H1 (cell line): ENCODE measurements around the gene RPP30. TPM values are rescaled to one million over a fixed set of nuclear protein-coding genes. Genes with fewer than 3 reads are reported as not detected.

ENCODE experiments used
- CTCF ChIA-PET: fragments of 300-600 bp; sonication (Branson Sonifier 250); formaldehyde crosslinking; loops from one replicate; lab custom pipeline; 2021; ENCODE audit not compliant: partially characterized antibody; lab: Charles Lee
- POLR2A ChIA-PET: fragments of 300-600 bp; sonication (Branson Sonifier 250); formaldehyde crosslinking; loops from one replicate; lab custom pipeline; 2021; ENCODE audit warnings: inconsistent platforms; ENCODE audit not compliant: partially characterized antibody; lab: Charles Lee
- DNase-seq, 2 experiments: peaks; one replicate each; pipeline versions ENCODE4 v3.0.0 to v3.0.0-alpha.2; 2010 to 2022; ENCODE audit warnings: low spot score in 2 of 2, low read depth in 1 of 2, mixed read lengths in 1 of 2
- FAIRE-seq: peaks from 2 replicates; lab custom pipeline; 2011; peaks lifted over from hg19 to GRCh38; lab: Jason Lieb, UNC
- H2AFZ ChIP-seq: 2 replicates; pipeline ENCODE4 v1.8.1; 2012; ENCODE audit warnings: low read length, inconsistent platforms
- H2AK5ac ChIP-seq: 2 replicates; pipeline ENCODE4 v1.6.1; 2013; ENCODE audit warnings: low read depth, low read length
- H2BK120ac ChIP-seq: replicated peaks from 2 replicates; pipeline ENCODE3; 2013; ENCODE audit warnings: low read depth, low read length, inconsistent platforms
- H2BK12ac ChIP-seq: 2 replicates; pipeline ENCODE4 v1.6.1; 2013; ENCODE audit warnings: low read depth, low read length
- H2BK15ac ChIP-seq: 2 replicates; pipeline ENCODE4 v1.6.1; 2013; ENCODE audit warnings: low read length
- H2BK20ac ChIP-seq: 2 replicates; pipeline ENCODE4 v1.6.1; 2013; ENCODE audit warnings: low read length
- H2BK5ac ChIP-seq: 2 replicates; pipeline ENCODE4 v1.6.1; 2013; ENCODE audit warnings: low read depth, low read length
- H3K14ac ChIP-seq: 2 replicates; pipeline ENCODE4 v1.6.1; 2013; ENCODE audit warnings: inconsistent platforms; ENCODE audit not compliant: insufficient read length
- H3K18ac ChIP-seq: 2 replicates; pipeline ENCODE4 v1.6.1; 2013; ENCODE audit warnings: low read length; ENCODE audit errors: extremely low read depth
- H3K23ac ChIP-seq: 2 replicates; pipeline ENCODE4 v1.6.1; 2013; ENCODE audit warnings: inconsistent platforms; ENCODE audit not compliant: insufficient read length
- H3K23me2 ChIP-seq: 2 replicates; pipeline ENCODE4 v1.6.1; 2013; ENCODE audit warnings: low read depth, low read length
- H3K27ac ChIP-seq: 2 replicates; pipeline ENCODE4 v1.6.1; 2011; ENCODE audit warnings: low read depth, low read length, inconsistent platforms
- H3K27me3 ChIP-seq, 4 experiments: replicated peaks in 1 of 4; 1 replicate in 1 of 4; 2 replicates in 3 of 4; pipeline versions ENCODE4 v1.6.1 to v1.8.1; 2011 to 2013; ENCODE audit warnings: low read length in 3 of 4, mild to moderate bottlenecking in 3 of 4, inconsistent platforms in 2 of 4, mixed read lengths in 2 of 4, moderate library complexity in 1 of 4; ENCODE audit not compliant: control insufficient read depth in 3 of 4, insufficient read depth in 3 of 4; ENCODE audit errors: extremely low read depth in 1 of 4
- H3K36me3 ChIP-seq, 4 experiments: 2 replicates each; pipeline versions ENCODE4 v1.6.1 to v1.8.1; 2011 to 2013; ENCODE audit warnings: mild to moderate bottlenecking in 4 of 4, low read length in 3 of 4, moderate library complexity in 2 of 4, control low read depth in 1 of 4, inconsistent platforms in 1 of 4; ENCODE audit not compliant: insufficient read depth in 4 of 4, control insufficient read depth in 2 of 4
- H3K4ac ChIP-seq: replicated peaks from 2 replicates; pipeline ENCODE3; 2013; ENCODE audit warnings: low read length, low read depth, mixed read lengths, inconsistent platforms; ENCODE audit not compliant: insufficient read length
- H3K4me1 ChIP-seq, 4 experiments: replicated peaks in 1 of 4; 1 replicate in 1 of 4; 2 replicates in 3 of 4; pipeline versions ENCODE4 v1.6.1 to v1.8.1; 2011 to 2013; ENCODE audit warnings: low read length in 3 of 4, inconsistent platforms in 2 of 4, mixed read lengths in 1 of 4; ENCODE audit not compliant: insufficient read depth in 4 of 4, control insufficient read depth in 3 of 4
- H3K4me2 ChIP-seq, 2 experiments: 2 replicates each; pipeline versions ENCODE4 v1.6.1 to v1.8.1; 2011 to 2013; ENCODE audit warnings: low read depth in 2 of 2, low read length in 2 of 2, control low read depth in 1 of 2, inconsistent platforms in 1 of 2, mild to moderate bottlenecking in 1 of 2; ENCODE audit not compliant: insufficient read depth in 1 of 2
- H3K4me3 ChIP-seq, 4 experiments: fragments of 200-600, 300-600 bp in 1 of 4; sonication (generic), shearing (Covaris generic), sonication (Bioruptor Twin) in 1 of 4; 2 replicates each; pipeline versions ENCODE4 v1.5.1 to v1.8.1; 2011 to 2016; ENCODE audit warnings: low read length in 4 of 4, low read depth in 3 of 4, control low read depth in 2 of 4, inconsistent platforms in 2 of 4, mild to moderate bottlenecking in 2 of 4, mixed read lengths in 1 of 4, moderate library complexity in 1 of 4; ENCODE audit not compliant: insufficient read depth in 2 of 4; ENCODE audit errors: extremely low read depth in 1 of 4
- H3K56ac ChIP-seq: replicated peaks from 2 replicates; pipeline ENCODE3; 2013; ENCODE audit warnings: low read depth, mild to moderate bottlenecking, mixed read lengths, low read length, inconsistent platforms; ENCODE audit not compliant: insufficient read length
- H3K79me1 ChIP-seq: 2 replicates; pipeline ENCODE4 v1.6.1; 2013; ENCODE audit warnings: low read depth, low read length, control low read depth
- H3K79me2 ChIP-seq, 2 experiments: 2 replicates each; pipeline versions ENCODE4 v1.6.1 to v1.8.1; 2012 to 2013; ENCODE audit warnings: low read length in 2 of 2, mild to moderate bottlenecking in 2 of 2, inconsistent platforms in 1 of 2; ENCODE audit not compliant: insufficient read depth in 2 of 2, control insufficient read depth in 1 of 2
- H3K9ac ChIP-seq, 4 experiments: replicated peaks in 1 of 4; 1 replicate in 1 of 4; 2 replicates in 3 of 4; pipeline versions ENCODE4 v1.6.1 to v1.8.1; 2011 to 2013; ENCODE audit warnings: low read depth in 3 of 4, low read length in 3 of 4, control low read depth in 2 of 4, mild to moderate bottlenecking in 2 of 4, moderate library complexity in 2 of 4, inconsistent platforms in 1 of 4; ENCODE audit errors: extremely low read depth in 1 of 4
- H3K9me3 ChIP-seq, 2 experiments: 2 replicates each; pipeline versions ENCODE4 v1.6.1 to v1.8.1; 2012 to 2013; ENCODE audit warnings: mild to moderate bottlenecking in 2 of 2, moderate library complexity in 2 of 2, control low read depth in 1 of 2, inconsistent platforms in 1 of 2, low read depth in 1 of 2, low read length in 1 of 2, mixed read lengths in 1 of 2; ENCODE audit not compliant: insufficient read depth in 2 of 2
- H4K20me1 ChIP-seq, 2 experiments: replicated peaks in 1 of 2; 2 replicates each; pipeline versions ENCODE3 to v1.8.1; 2011 to 2013; ENCODE audit warnings: inconsistent platforms in 2 of 2, low read length in 2 of 2, mild to moderate bottlenecking in 1 of 2; ENCODE audit not compliant: insufficient read depth in 2 of 2, control insufficient read depth in 1 of 2
- H4K5ac ChIP-seq: 2 replicates; pipeline ENCODE4 v1.6.1; 2013; ENCODE audit warnings: low read length, low read depth, mixed read lengths, inconsistent platforms; ENCODE audit not compliant: insufficient read length
- H4K8ac ChIP-seq: 2 replicates; pipeline ENCODE4 v1.8.0; 2013; ENCODE audit warnings: mild to moderate bottlenecking, moderate library complexity, low read length, inconsistent platforms; ENCODE audit not compliant: insufficient read depth; ENCODE audit errors: extremely low read depth
- H4K91ac ChIP-seq: replicated peaks from 2 replicates; pipeline ENCODE3; 2013; ENCODE audit warnings: low read length, mixed read lengths, inconsistent platforms; ENCODE audit not compliant: insufficient read length
- EGR1 ChIP-seq: IDR thresholded peaks from 2 replicates; pipeline ENCODE4 v1.6.1; 2011; ENCODE audit warnings: low read depth, low read length, borderline replicate concordance
- POLR2AphosphoS5 ChIP-seq: IDR thresholded peaks from 2 replicates; pipeline ENCODE4 v1.6.1; 2011; ENCODE audit warnings: low read depth, low read length
- RXRA ChIP-seq: IDR thresholded peaks from 2 replicates; pipeline ENCODE4 v1.6.1; 2011; ENCODE audit warnings: low read depth, mild to moderate bottlenecking, low read length, moderate library complexity; ENCODE audit not compliant: insufficient read depth
- WGBS, 2 experiments: shearing (Covaris generic) in 1 of 2; methylation state at CpG; one replicate each; pipeline versions ENCODE4 v1.1.6 to v1.1.7; 2013 to 2015; ENCODE audit warnings: low lambda C conversion rate in 2 of 2, mixed read lengths in 2 of 2, inconsistent platforms in 1 of 2, low coverage in 1 of 2, missing lambda C conversion rate in 1 of 2; ENCODE audit not compliant: insufficient replicate concordance in 2 of 2, insufficient coverage in 1 of 2, insufficient read length in 1 of 2; ENCODE audit errors: extremely low coverage in 1 of 2, missing lambda C conversion rate in 1 of 2; 5-methylcytosine and 5-hydroxymethylcytosine counted together
- polyA plus RNA-seq, 7 experiments: library from polyadenylated mRNA; depleted of rRNA in 3 of 7; stranded (reverse) in 5 of 7; unstranded in 2 of 7; fragments of >200 nt in 5 of 7; fragments of 200-250 nt in 2 of 7; gene quantifications; 1 replicate in 5 of 7; 2 replicates in 1 of 7; 4 replicates in 1 of 7; pipeline versions ENCODE4 v1.2.1 to v1.2.3, GENCODE V29; 2011 to 2013; ENCODE audit warnings: missing spikeins in 2 of 7, mixed read lengths in 2 of 7
- total RNA-seq: library from RNA; stranded (reverse); fragmentation: NEBNext Ultra II Directional; extraction: Animal tissue kit (Norgen Biotek cat#: 25700); gene quantifications from 2 replicates; pipeline ENCODE4 v1.2.1, GENCODE V29; 2021

Gene RPP30
- total and polyA plus RNA-seq, 2 of the 8 experiments (the other 6 are each of a cell fraction or from before 2014, with no cell fraction given), result 38.9 to 79.7 TPM

DNA sequence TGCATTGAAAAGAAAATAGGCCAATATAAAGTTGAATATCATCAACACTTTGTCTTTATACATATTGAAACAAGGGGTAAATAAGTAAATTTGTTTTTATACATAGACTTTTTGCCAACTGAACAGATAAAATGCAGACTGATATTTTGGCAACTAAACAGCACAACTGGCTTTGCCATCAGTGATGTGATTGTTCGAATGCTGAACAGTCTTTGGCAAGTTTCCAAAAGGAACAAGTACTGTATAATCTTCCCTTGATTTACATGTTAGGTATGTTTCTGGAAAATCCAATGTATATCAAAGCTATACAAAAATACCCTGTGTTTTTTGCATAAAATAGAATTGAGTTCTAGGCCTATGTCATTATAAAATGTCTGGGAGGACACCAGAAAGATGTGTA, 67.3 kb downstream of the RPP30 start:
- no peak overlapping the region for H3K27ac ChIP-seq
- no peak overlapping the region for H3K4ac ChIP-seq
- no peak overlapping the region for H3K23ac ChIP-seq
- no peaks in the 10 kb centered on the region for H4K20me1 ChIP-seq
- TF ChIP-seq EGR1 (no peak), POLR2AphosphoS5 (no peak), RXRA (no peak)
- 90% methylated on average over 1 of the region's 1 CpG; no CpG with 5 or more reads in 1 of the 2 experiments for WGBS, 2 experiments
- no peaks in the 10 kb centered on the region for H3K4me1 ChIP-seq
- H3K79me2 ChIP-seq, result no peaks in the 10 kb centered on the region
- CTCF ChIA-PET, result interaction anchor here (1.3 kb wide), 1 partner anchor 27 kb away, joined by 3 read pairs; no protein-coding TSS in a partner anchor
- H3K14ac ChIP-seq, result no peak overlapping the region
- no peaks in the 10 kb centered on the region for H3K36me3 ChIP-seq
- H3K9me3 ChIP-seq, result no peaks in the 10 kb centered on the region
- H3K27me3 ChIP-seq, result peaks cover 12 to 52% (median 37%) of the 10 kb centered on the region in 4 experiments
- H3K79me1 ChIP-seq, result no peaks in the 10 kb centered on the region
- no peak overlapping the region for H2BK15ac ChIP-seq
- H2BK12ac ChIP-seq, result no peak overlapping the region
- no peak overlapping the region for H2BK5ac ChIP-seq
- H2BK20ac ChIP-seq, result no peak overlapping the region
- H4K91ac ChIP-seq, result no peak overlapping the region
- FAIRE-seq, result no peak
- no peak overlapping the region for H3K56ac ChIP-seq
- no peak overlapping the region for H3K18ac ChIP-seq
- no peak overlapping the region for H4K5ac ChIP-seq
- no peak overlapping the region for H3K4me3 ChIP-seq
- no peaks in the 10 kb centered on the region for H3K23me2 ChIP-seq
- no peak overlapping the region for H3K9ac ChIP-seq
- POLR2A ChIA-PET, result no interaction called here
- DNase-seq, result no peak
- no peak overlapping the region for H3K4me2 ChIP-seq
- H4K8ac ChIP-seq, result no peak overlapping the region
- no peak overlapping the region for H2AK5ac ChIP-seq
- H2BK120ac ChIP-seq, result no peak overlapping the region
- no peak overlapping the region for H2AFZ ChIP-seq
